HG03457 (cell line): Measurements from ENCODE around the gene KLF9.
"Not testable (repeated sequence)": the region's sequence is repeated elsewhere in the genome, so short reads cannot be mapped to it uniquely, and the experiment has no call there.

Experiments used
- ATAC-seq: cut with Tn5 transposase; IDR thresholded peaks from one replicate; pipeline ENCODE4 v1.9.1; 2021; ENCODE audit warnings: moderate number of reproducible peaks; ENCODE audit not compliant: unreplicated experiment

The KLF9 gene

GRCh38 chr9:70405808-70406433, 8.5 kb downstream of the KLF9 start:
- ATAC-seq, result peak; percentile 14

DNA sequence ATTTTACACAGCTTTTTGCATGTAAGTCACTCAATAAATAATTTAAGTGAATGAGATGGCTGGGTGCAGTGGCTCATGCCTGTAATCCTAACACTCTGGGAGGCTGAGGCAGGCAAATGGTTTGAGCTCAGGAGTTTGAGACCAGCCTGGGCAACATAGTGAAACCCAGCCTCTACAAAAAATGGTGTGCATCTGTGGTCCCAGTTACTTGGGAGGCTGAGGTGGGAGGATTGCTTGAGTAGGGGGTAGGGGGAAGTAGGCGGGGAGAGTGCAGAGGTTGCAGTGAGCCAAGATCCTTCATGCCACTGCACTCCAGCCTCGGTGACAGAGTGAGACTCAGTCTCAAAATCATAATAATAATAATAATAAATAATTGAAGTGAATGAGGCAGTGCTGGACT, 10.2 kb downstream of the KLF9 start:
- no peak for ATAC-seq

- ATAC-seq, result no peak
Measured at GRCh38 chr9:70403618-70404025, 10.8 kb downstream of the KLF9 start.

- ATAC-seq, result no peak
Measured at GRCh38 chr9:70403166-70403565, 11.3 kb downstream of the KLF9 start.

DNA sequence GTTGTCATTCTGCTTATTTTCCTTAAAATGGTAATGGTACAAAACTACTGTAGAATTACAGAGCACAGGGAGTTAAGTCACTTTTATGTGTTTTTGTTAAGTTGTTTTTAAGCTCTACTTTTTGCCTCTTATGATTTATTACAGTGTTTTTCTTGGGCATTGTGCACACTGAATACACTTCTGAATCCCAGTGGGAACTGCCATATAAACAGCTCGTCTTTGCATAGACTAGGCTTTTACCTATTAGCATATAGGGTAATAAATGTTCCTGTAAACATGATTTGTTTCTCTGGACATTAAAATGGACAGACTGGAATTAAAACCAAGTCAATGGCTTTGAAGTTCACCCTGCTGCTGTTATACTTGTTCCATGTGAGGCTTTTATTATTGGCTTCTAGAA, 12.2 kb downstream of the KLF9 start:
- no peak for ATAC-seq

- not testable (repeated sequence) for ATAC-seq
Measured at GRCh38 chr9:70401241-70401640, 13.2 kb downstream of the KLF9 start.

GRCh38 chr9:70400107-70400892, 14.2 kb downstream of the KLF9 start:
- ATAC-seq, result no peak

- ATAC-seq, result no peak
Measured at GRCh38 chr9:70399141-70399540, 15.3 kb downstream of the KLF9 start.

- peak; percentile 96 for ATAC-seq
Measured at GRCh38 chr9:70398145-70398556, 16.3 kb downstream of the KLF9 start.

GRCh38 chr9:70395652-70396051, 18.8 kb downstream of the KLF9 start:
- ATAC-seq, result no peak

DNA sequence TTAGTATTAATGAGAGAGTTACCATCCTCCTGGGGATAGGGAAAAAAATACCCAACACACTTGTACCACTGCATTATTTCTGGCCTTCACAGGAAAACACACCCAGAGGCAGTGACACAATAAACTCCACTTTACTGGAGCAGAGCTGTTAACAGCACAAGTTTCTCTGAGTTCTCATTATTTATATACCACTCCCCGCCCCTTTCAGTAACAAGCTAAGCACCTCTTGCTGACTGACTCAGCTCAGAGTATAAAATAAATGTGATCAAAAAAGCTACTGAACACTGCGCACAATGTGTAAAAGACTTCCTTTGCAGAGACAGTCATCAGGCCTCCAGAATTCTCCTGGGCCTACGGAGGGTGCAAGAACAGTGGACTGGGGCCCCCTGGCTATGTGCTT, 21.6 kb downstream of the KLF9 start:
- ATAC-seq, result no peak

DNA sequence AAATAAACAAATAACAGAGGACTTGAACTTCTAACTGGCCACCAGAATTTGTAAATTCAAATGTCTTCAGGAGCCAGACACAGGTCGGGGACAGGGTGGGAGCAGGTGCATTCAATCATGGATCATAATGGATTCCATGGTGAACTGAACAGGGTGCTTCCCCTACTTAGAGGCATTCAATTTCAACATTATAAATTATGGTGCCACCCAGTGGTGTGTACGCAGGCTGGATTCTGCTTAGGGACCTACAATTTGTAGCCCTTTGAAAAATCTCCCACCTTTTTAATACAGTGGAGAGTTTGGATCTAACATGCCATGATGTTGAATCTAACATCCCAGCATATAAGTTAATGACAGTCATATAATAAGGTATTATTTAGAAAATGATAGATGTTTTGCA, 22.3 kb downstream of the KLF9 start:
- no peak for ATAC-seq

DNA sequence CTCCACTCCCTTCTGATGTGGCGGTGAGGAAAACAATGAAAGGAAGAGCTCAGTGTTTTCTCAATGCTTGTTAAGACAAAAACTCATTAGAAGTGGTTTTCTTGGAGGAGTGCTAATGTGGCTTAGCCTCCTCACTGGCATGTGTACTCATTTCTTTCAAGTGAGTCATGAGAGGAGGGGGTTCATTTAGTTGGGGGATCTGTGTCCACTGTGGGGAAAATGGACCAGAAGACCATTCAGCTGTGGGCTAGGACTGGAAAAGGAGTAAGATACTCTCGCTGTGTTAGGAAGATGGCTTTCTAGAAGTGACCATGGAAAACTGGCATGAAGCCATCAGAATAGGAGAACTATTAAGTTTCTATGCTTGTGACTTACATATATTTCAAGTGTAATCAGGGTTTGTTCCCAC, 23.5 kb downstream of the KLF9 start:
- ATAC-seq, result no peak

DNA sequence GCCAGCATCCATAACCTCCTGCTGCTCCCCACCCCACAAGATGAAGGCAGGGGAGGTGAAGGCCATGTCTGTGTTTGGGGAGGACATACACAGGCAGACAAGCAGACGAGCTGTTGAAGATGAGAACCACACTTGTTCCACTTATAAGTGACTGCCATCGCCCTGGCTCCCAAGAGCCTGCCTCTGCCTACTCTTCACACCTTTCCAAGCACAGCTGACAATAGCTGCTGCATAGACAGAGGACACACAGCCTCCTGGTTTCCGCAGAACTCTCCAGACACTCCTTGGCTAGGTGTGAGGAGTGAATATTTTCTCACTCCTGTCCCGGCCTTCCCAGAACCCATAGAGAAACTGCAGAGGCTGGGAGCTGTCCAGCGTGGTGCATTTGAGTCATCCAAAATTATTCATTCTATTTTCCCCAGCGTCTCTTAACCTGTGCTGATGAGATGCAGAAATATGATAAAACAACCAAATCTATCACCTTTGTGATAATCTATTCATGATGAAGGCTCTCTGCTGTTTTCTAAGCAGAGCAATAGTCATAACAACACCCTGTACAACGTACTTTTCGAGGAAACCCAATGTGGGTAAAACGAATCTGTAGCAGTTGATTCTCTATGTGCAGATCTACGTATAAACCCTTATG, 24.7 kb downstream of the KLF9 start:
- ATAC-seq, result no peak

GRCh38 chr9:70389188-70389587, 25.3 kb downstream of the KLF9 start:
- no peak for ATAC-seq

DNA sequence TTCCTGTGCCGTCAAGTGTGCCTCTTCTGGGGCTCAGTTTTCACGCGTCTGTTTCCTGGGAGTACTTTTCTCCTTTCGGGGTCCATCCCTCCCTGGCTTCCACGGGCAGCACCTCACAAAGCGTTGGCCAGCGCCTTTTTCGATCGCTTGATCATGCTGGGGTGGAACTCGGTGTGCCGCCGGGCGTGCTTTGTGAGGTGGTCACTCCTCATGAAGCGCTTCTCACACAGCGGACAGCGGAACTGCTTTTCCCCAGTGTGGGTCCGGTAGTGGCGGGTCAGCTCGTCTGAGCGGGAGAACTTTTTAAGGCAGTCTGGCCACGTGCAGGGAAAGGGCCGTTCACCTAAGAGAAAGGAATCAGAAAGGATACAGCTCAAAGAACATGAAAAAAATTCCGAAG, 26.8 kb downstream of the KLF9 start:
- no peak for ATAC-seq

GRCh38 chr9:70385426-70385825, 29.0 kb downstream of the KLF9 start:
- no peak for ATAC-seq

- no peak for ATAC-seq
Measured at GRCh38 chr9:70382709-70383605, 31.5 kb downstream of the KLF9 start.

- ATAC-seq, result no peak
Measured at GRCh38 chr9:70382046-70382708, 32.3 kb downstream of the KLF9 start.

GRCh38 chr9:70374962-70375618, 39.4 kb downstream of the KLF9 start:
- ATAC-seq, result no peak
